Retina (tissue), 1 donor: ENCODE measurements around the gene FBXL5.

ENCODE experiments used
- DNase-seq: peaks from one replicate; pipeline ENCODE4 v3.0.0-alpha.2; 2016

Gene FBXL5

GRCh38 chr4:15676899-15677298 lies 21.7 kb upstream of the FBXL5 start:
- DNase-seq: no peak

GRCh38 chr4:15676039-15676438 lies 20.9 kb upstream of the FBXL5 start:
- no peak for DNase-seq

GRCh38 chr4:15675356-15675755 lies 20.2 kb upstream of the FBXL5 start:
- no peak for DNase-seq

GRCh38 chr4:15674926-15675325 lies 19.8 kb upstream of the FBXL5 start:
- no peak for DNase-seq

- no peak for DNase-seq
Measured at GRCh38 chr4:15674046-15674445, 18.9 kb upstream of the FBXL5 start.

- DNase-seq: no peak
Measured at GRCh38 chr4:15673337-15673736, 18.2 kb upstream of the FBXL5 start.

GRCh38 chr4:15672101-15672500 lies 16.9 kb upstream of the FBXL5 start:
- no peak for DNase-seq

- no peak for DNase-seq
Measured at GRCh38 chr4:15670576-15670975, 15.4 kb upstream of the FBXL5 start.

- no peak for DNase-seq
Measured at GRCh38 chr4:15668566-15669435, 13.6 kb upstream of the FBXL5 start.

- DNase-seq: no peak
Measured at GRCh38 chr4:15667006-15667405, 11.8 kb upstream of the FBXL5 start.

GRCh38 chr4:15665753-15666365 lies 10.7 kb upstream of the FBXL5 start:
- no peak for DNase-seq

GRCh38 chr4:15659768-15660570 lies 4.8 kb upstream of the FBXL5 start:
- DNase-seq: no peak

- no peak for DNase-seq
Measured at GRCh38 chr4:15658781-15659180, 3.6 kb upstream of the FBXL5 start.

GRCh38 chr4:15658136-15658770 lies 3.1 kb upstream of the FBXL5 start:
- DNase-seq: no peak

- no peak for DNase-seq
Measured at GRCh38 chr4:15657366-15657765, 2.2 kb upstream of the FBXL5 start.

- DNase-seq: no peak
Measured at GRCh38 chr4:15656038-15656470, 897 bp upstream of the FBXL5 start.

GRCh38 chr4:15654593-15655222 lies 449 bp downstream of the FBXL5 start:
- peak; percentile 79 for DNase-seq

- DNase-seq: peak; percentile 48
Measured at GRCh38 chr4:15653864-15654592, 1.1 kb downstream of the FBXL5 start.

GRCh38 chr4:15653420-15653819 lies 1.7 kb downstream of the FBXL5 start:
- no peak for DNase-seq

- DNase-seq: no peak
Measured at GRCh38 chr4:15652841-15653240, 2.3 kb downstream of the FBXL5 start.

GRCh38 chr4:15652191-15652590 lies 3.0 kb downstream of the FBXL5 start:
- DNase-seq: no peak

- DNase-seq: no peak
Measured at GRCh38 chr4:15651676-15652075, 3.5 kb downstream of the FBXL5 start.
